ENCODE data around the gene SIAH2.
A peak's percentile ranks its signal among the peaks of the same experiment; 100 is the strongest.

Gene SIAH2

DNA sequence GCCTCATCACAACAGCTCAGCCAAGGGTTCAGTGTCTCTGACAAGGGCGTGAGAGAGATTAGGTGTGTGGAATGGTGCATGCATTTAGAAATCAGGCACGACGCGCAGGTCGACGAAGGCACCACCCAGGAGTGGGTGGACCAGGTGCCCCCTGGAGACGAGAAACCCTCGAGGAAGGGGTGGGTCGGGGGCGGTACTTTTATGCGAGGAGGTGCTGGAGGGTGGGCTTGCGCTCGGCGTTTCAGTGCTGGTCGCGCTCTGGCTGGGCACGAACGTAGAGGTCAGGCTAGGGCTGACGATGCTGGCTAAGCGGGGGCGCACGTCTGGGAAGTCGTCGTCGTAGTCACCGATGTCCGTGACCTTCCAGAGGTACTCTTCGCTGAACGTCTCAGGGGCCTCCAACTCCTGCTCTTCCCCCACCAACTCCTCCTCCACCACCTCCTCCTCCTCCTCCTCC is 59.6 kb downstream of the SIAH2 start:
- no peak for TF ChIP-seq CTCF (conservative IDR thresholded peaks at IDR 0.05; ENCODE audit: low read length)
- peak overlapping the region; percentile 81 for H3K4me3 ChIP-seq (ENCODE audit: low read length)
- DNase-seq (ENCODE audit: low read depth), result no peak

- H3K4me3 ChIP-seq (ENCODE audit: low read length), result no peak overlapping the region
- no peak for TF ChIP-seq CTCF (conservative IDR thresholded peaks at IDR 0.05; ENCODE audit: low read length)
- DNase-seq (ENCODE audit: low read depth), result peak; percentile 24
These were observed 63.8 kb downstream of the SIAH2 start for GRCh38 chr3:150699068-150699639.

DNA sequence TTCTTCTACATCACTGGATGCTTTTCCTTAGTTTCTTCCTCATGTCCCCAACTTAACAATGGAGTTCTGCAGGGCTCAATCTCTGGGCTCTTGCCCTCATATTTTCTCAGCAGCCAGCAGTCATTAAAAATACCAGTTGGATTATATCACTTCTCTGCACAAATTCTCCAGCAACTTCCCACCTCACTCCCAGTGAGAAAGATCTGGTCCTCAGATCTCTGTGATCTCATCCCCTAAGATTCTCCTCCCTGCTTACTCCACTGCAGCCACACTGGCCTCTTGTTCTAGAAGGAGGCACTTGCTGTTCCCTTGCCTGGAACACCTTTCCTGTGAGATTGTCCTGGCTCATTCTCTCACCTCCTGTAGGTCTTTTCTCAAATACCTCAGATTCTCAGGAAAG is 65.3 kb downstream of the SIAH2 start:
- TF ChIP-seq CTCF (conservative IDR thresholded peaks at IDR 0.05; ENCODE audit: low read length), result no peak
- peak; percentile 39 for DNase-seq (ENCODE audit: low read depth)
- H3K4me3 ChIP-seq (ENCODE audit: low read length), result no peak overlapping the region

GRCh38 chr3:150691414-150692040 is 71.4 kb downstream of the SIAH2 start:
- DNase-seq (ENCODE audit: low read depth), result no peak

More at GRCh38 chr3:150691414-150692040, 71.4 kb downstream of the SIAH2 start:
- no peak overlapping the region for H3K4me3 ChIP-seq (ENCODE audit: low read length)
- no peak for TF ChIP-seq CTCF (conservative IDR thresholded peaks at IDR 0.05; ENCODE audit: low read length)
